HEK293 (cell line): ENCODE data around the gene USP3.

ENCODE experiments used
- CTCF ChIA-PET: fragments of 350-600 bp; formaldehyde crosslinking; extraction: SDS; loops from one replicate; lab custom pipeline; 2021; ENCODE audit warnings: antibody characterized with exemption; lab: Yijun Ruan, JAX
- POLR2A ChIA-PET: fragments of 300-600 bp; formaldehyde crosslinking; extraction: SDS; loops from one replicate; lab custom pipeline; 2020; ENCODE audit warnings: antibody characterized with exemption, inconsistent platforms; lab: Yijun Ruan, JAX
- H3K27ac ChIP-seq: fragments of 200-500 bp; sonication (Bioruptor generic); 2 replicates; pipeline ENCODE4 v1.5.1; 2014; ENCODE audit warnings: low read depth, low read length, control low read depth, inconsistent platforms; ENCODE audit errors: extremely low read depth
- H3K36me3 ChIP-seq, 2 experiments: fragments of 200-500 bp in 1 of 2; sonication (Bioruptor generic) in 1 of 2; 1 replicate in 1 of 2; 2 replicates in 1 of 2; pipeline ENCODE4 v1.5.1; 2014 to 2017; ENCODE audit warnings: inconsistent platforms in 2 of 2, low read length in 2 of 2; ENCODE audit not compliant: control insufficient read depth in 2 of 2, insufficient read depth in 1 of 2
- H3K4me1 ChIP-seq: fragments of 200-500 bp; sonication (Bioruptor generic); 2 replicates; pipeline ENCODE4 v1.5.1; 2014; ENCODE audit warnings: mild to moderate bottlenecking, low read length, inconsistent platforms; ENCODE audit not compliant: control insufficient read depth, insufficient read depth
- H3K4me3 ChIP-seq: 2 replicates; pipeline ENCODE4 v1.5.1; 2011; ENCODE audit warnings: low read depth, mild to moderate bottlenecking, control low read depth, low read length, moderate library complexity
- H3K9me3 ChIP-seq: fragments of 200-500 bp; sonication (Bioruptor generic); 2 replicates; pipeline ENCODE4 v1.5.1; 2014; ENCODE audit warnings: low read depth, low read length, inconsistent platforms; ENCODE audit not compliant: control insufficient read depth, insufficient read depth
- GLIS1 ChIP-seq: fragments of 450-650 bp; formaldehyde crosslinking; IDR thresholded peaks from 2 replicates; pipeline ENCODE4 v1.5.1; 2016; ENCODE audit warnings: missing biosample characterization, missing genetic modification characterization
- ZBTB20 ChIP-seq: fragments of 450-650 bp; formaldehyde crosslinking; IDR thresholded peaks from 2 replicates; pipeline ENCODE4 v1.5.1; 2016; ENCODE audit warnings: missing biosample characterization, missing genetic modification characterization
- ZFHX2 ChIP-seq: fragments of 450-650 bp; formaldehyde crosslinking; conservative IDR thresholded peaks from 2 replicates; pipeline ENCODE4 v1.5.1; 2016; ENCODE audit warnings: missing biosample characterization, missing genetic modification characterization
- ZNF112 ChIP-seq: fragments of 450-650 bp; formaldehyde crosslinking; IDR thresholded peaks from 2 replicates; pipeline ENCODE4 v1.5.0; 2017; ENCODE audit warnings: missing biosample characterization, missing genetic modification characterization
- ZNF174 ChIP-seq: fragments of 450-650 bp; formaldehyde crosslinking; IDR thresholded peaks from 2 replicates; pipeline ENCODE4 v1.5.0; 2017; ENCODE audit warnings: missing biosample characterization, mild to moderate bottlenecking, missing genetic modification characterization
- ZNF335 ChIP-seq: fragments of 450-650 bp; formaldehyde crosslinking; conservative IDR thresholded peaks from 2 replicates; pipeline ENCODE4 v1.5.1; 2016; ENCODE audit warnings: missing biosample characterization, missing genetic modification characterization
- ZNF341 ChIP-seq: fragments of 450-650 bp; formaldehyde crosslinking; IDR thresholded peaks from 2 replicates; pipeline ENCODE4; 2016; ENCODE audit warnings: low read depth, missing biosample characterization, missing genetic modification characterization
- ZNF366 ChIP-seq: fragments of 450-650 bp; formaldehyde crosslinking; conservative IDR thresholded peaks from 2 replicates; pipeline ENCODE4 v1.5.1; 2016; ENCODE audit warnings: missing biosample characterization, missing genetic modification characterization
- ZNF555 ChIP-seq: fragments of 450-650 bp; formaldehyde crosslinking; conservative IDR thresholded peaks from 2 replicates; pipeline ENCODE4 v1.5.1; 2017; ENCODE audit warnings: missing biosample characterization, mild to moderate bottlenecking, missing genetic modification characterization, inconsistent platforms
- ZNF571 ChIP-seq: fragments of 450-650 bp; formaldehyde crosslinking; IDR thresholded peaks from 2 replicates; pipeline ENCODE4 v1.5.0; 2017; ENCODE audit warnings: missing biosample characterization, missing genetic modification characterization
- ZNF585B ChIP-seq: fragments of 450-650 bp; formaldehyde crosslinking; IDR thresholded peaks from 2 replicates; pipeline ENCODE4 v1.5.1; 2016; ENCODE audit warnings: missing biosample characterization, missing genetic modification characterization
- ZNF777 ChIP-seq: fragments of 450-650 bp; formaldehyde crosslinking; IDR thresholded peaks from 2 replicates; pipeline ENCODE4 v1.5.1; 2017; ENCODE audit warnings: missing biosample characterization, missing genetic modification characterization, borderline replicate concordance
- ZNF791 ChIP-seq: fragments of 450-650 bp; formaldehyde crosslinking; IDR thresholded peaks from 2 replicates; pipeline ENCODE4 v1.5.1; 2016; ENCODE audit warnings: missing biosample characterization, missing genetic modification characterization
- ZNF843 ChIP-seq: fragments of 450-650 bp; formaldehyde crosslinking; IDR thresholded peaks from 2 replicates; pipeline ENCODE4 v1.5.1; 2016; ENCODE audit warnings: missing biosample characterization, missing genetic modification characterization
- ZSCAN23 ChIP-seq: fragments of 450-650 bp; formaldehyde crosslinking; IDR thresholded peaks from 2 replicates; pipeline ENCODE4 v1.5.1; 2016; ENCODE audit warnings: missing biosample characterization, missing genetic modification characterization
- TF ChIP-seq, protein P1 (sequence below): fragments of 450-650 bp; formaldehyde crosslinking; IDR thresholded peaks from 2 replicates; pipeline ENCODE4 v1.5.1; 2016; ENCODE audit warnings: missing biosample characterization, missing genetic modification characterization, low read depth
- TF ChIP-seq, protein P2 (sequence below): fragments of 450-650 bp; formaldehyde crosslinking; IDR thresholded peaks from 2 replicates; pipeline ENCODE4 v1.5.1; 2016; ENCODE audit warnings: missing biosample characterization, missing genetic modification characterization
- TF ChIP-seq, protein P3 (sequence below): fragments of 450-650 bp; formaldehyde crosslinking; IDR thresholded peaks from 2 replicates; pipeline ENCODE4 v1.5.1; 2016; ENCODE audit warnings: missing biosample characterization, missing genetic modification characterization
- TF ChIP-seq, protein P4 (sequence below): fragments of 450-650 bp; formaldehyde crosslinking; IDR thresholded peaks from 2 replicates; pipeline ENCODE4 v1.5.1; 2016; ENCODE audit warnings: missing biosample characterization, missing genetic modification characterization

Gene USP3

DNA sequence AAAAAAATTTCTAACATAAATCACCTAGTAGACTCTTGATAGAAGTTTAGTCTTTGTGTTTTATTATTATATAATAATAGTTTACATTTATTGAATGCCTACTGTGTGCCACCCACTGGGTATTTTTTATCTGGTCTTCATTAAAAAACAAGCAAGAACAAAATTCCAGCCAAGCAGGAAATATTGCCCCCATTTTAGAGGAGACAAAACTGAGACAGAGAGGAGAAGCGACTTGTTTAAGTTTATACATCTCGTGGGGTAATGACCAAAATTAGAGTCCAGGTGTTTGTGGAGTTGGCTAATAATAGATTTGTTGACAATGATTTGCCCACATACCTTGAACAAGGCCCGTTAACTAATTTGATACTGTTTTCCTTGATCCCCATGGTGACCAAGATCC is 59.7 kb downstream of the USP3 start:
- ChIA-PET POLR2A (no interaction called here), CTCF (interaction anchor here (0.7 kb wide), 1 partner anchor 410 kb away, joined by 3 read pairs; no protein-coding TSS in a partner anchor)
- TF ChIP-seq ZNF571 (tag by site-specific recombination), result no peak
- TF ChIP-seq ZNF555 (tag by site-specific recombination), result no peak
- no peak for TF ChIP-seq ZNF341 (tag by site-specific recombination)
- Histone ChIP-seq H3K27ac (no peak overlapping the region), H3K36me3 (peaks cover 4 to 38% of the 10 kb centered on the region in 2 experiments; a peak in 2 of 3 replicates), H3K4me3 (no peak overlapping the region), H3K9me3 (no peaks in the 10 kb centered on the region), H3K4me1 (no peaks in the 10 kb centered on the region)

DNA sequence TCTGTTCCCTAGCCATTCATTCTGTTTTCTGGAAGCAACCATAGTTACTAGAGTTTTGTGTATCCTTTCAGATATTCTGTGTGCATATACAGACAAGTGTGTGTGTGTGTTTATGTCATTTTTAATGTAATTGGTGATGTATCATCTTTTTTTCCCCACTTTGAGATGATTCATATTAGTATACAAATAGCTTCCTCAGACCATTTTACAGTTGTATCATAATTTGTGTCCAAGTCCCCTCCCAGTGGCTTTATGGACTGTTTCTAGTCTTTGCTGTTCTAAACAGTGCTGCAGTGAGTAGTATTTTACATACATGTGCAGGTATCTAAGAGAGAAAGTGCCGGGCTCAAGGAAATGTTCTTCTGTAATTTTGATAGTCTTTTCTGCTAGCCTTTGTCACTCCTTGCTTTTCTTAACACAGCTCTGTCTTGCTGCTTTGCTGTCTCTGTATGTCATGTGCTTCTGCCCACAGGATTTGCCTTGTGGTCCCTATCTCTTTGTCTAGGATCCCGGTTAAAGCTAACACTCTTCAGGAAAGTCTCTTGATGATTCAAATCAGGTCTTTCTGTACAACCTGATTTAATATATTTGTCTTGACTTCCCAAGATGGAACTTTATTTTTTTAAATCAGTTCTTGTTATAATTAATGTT is 61.3 kb downstream of the USP3 start:
- Histone ChIP-seq H3K4me3 (no peak overlapping the region), H3K27ac (no peak overlapping the region), H3K36me3 (peaks cover 4 to 42% of the 10 kb centered on the region in 2 experiments; a peak in 2 of 3 replicates), H3K9me3 (no peaks in the 10 kb centered on the region), H3K4me1 (no peaks in the 10 kb centered on the region)
- ChIA-PET POLR2A (no interaction called here), CTCF (no interaction called here)
- TF ChIP-seq, protein P1, sequence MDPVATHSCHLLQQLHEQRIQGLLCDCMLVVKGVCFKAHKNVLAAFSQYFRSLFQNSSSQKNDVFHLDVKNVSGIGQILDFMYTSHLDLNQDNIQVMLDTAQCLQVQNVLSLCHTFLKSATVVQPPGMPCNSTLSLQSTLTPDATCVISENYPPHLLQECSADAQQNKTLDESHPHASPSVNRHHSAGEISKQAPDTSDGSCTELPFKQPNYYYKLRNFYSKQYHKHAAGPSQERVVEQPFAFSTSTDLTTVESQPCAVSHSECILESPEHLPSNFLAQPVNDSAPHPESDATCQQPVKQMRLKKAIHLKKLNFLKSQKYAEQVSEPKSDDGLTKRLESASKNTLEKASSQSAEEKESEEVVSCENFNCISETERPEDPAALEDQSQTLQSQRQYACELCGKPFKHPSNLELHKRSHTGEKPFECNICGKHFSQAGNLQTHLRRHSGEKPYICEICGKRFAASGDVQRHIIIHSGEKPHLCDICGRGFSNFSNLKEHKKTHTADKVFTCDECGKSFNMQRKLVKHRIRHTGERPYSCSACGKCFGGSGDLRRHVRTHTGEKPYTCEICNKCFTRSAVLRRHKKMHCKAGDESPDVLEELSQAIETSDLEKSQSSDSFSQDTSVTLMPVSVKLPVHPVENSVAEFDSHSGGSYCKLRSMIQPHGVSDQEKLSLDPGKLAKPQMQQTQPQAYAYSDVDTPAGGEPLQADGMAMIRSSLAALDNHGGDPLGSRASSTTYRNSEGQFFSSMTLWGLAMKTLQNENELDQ, result no peak
- TF ChIP-seq ZBTB20 (tag by site-specific recombination) (no peak), ZNF777 (tag by site-specific recombination) (no peak), ZFHX2 (tag by site-specific recombination) (no peak), ZNF112 (no peak), ZNF843 (tag by site-specific recombination) (no peak), ZNF791 (tag by site-specific recombination) (no peak), ZNF366 (tag by site-specific recombination) (no peak), ZSCAN23 (tag by site-specific recombination) (no peak)
- TF ChIP-seq, protein P2, sequence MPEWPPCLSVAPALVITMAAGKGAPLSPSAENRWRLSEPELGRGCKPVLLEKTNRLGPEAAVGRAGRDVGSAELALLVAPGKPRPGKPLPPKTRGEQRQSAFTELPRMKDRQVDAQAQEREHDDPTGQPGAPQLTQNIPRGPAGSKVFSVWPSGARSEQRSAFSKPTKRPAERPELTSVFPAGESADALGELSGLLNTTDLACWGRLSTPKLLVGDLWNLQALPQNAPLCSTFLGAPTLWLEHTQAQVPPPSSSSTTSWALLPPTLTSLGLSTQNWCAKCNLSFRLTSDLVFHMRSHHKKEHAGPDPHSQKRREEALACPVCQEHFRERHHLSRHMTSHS, result no peak

DNA sequence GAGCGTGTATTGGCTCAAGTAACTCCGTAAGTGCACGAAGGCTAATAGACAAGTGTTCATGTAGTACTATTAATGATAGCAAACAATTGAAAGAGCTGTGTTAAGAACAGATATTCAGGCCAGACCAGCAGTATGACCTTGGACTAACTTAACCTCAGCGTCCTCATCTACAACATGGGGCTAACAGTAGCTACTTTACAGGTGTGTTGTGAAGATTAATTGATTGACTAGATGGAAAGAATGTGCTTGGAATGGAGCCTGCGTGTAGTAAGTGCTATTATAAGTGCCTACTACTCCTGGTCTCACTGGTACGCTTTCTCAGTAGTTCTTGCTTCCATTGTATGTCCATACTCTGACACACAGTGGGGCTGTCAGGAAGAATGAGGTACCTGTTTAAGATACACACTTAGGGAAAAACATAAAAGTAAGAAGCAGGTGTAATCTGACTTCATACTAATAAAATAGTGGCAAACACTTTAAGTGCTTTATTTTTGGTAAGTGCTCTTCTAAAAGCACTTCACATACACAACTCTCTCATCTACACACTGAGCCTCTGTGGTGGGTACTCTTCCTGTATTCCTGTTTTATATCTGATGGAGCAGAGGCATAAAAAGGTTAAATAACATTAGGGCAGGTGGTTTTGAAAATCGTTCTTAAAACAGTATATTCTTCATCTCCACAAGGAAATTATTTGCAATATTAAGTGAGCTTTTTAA is 68.5 kb downstream of the USP3 start:
- CTCF ChIA-PET, result interaction anchor here (0.5 to 1.1 kb wide), 2 partner anchors 106 to 317 kb away, joined by 3 to 5 read pairs; no protein-coding TSS in a partner anchor
- H3K4me1 ChIP-seq, result peaks cover 9% of the 10 kb centered on the region; the same call in 1 of the 2 replicates
- H3K27ac ChIP-seq, result no peak overlapping the region
- H3K9me3 ChIP-seq, result no peaks in the 10 kb centered on the region
- no peak overlapping the region for H3K4me3 ChIP-seq
- H3K36me3 ChIP-seq, result peaks cover 0 to 43% of the 10 kb centered on the region in 2 experiments; a peak in 2 of 3 replicates
- POLR2A ChIA-PET, result no interaction called here
- TF ChIP-seq ZNF585B (tag by site-specific recombination), result no peak
- TF ChIP-seq, protein P3, sequence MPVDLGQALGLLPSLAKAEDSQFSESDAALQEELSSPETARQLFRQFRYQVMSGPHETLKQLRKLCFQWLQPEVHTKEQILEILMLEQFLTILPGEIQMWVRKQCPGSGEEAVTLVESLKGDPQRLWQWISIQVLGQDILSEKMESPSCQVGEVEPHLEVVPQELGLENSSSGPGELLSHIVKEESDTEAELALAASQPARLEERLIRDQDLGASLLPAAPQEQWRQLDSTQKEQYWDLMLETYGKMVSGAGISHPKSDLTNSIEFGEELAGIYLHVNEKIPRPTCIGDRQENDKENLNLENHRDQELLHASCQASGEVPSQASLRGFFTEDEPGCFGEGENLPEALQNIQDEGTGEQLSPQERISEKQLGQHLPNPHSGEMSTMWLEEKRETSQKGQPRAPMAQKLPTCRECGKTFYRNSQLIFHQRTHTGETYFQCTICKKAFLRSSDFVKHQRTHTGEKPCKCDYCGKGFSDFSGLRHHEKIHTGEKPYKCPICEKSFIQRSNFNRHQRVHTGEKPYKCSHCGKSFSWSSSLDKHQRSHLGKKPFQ, result no peak
- TF ChIP-seq ZNF335 (tag by site-specific recombination), result no peak
- no peak for TF ChIP-seq GLIS1
- TF ChIP-seq, protein P1, result no peak
- TF ChIP-seq ZNF174, result no peak
- TF ChIP-seq ZFHX2 (tag by site-specific recombination), result no peak
- TF ChIP-seq ZNF843 (tag by site-specific recombination), result no peak
- TF ChIP-seq, protein P4, sequence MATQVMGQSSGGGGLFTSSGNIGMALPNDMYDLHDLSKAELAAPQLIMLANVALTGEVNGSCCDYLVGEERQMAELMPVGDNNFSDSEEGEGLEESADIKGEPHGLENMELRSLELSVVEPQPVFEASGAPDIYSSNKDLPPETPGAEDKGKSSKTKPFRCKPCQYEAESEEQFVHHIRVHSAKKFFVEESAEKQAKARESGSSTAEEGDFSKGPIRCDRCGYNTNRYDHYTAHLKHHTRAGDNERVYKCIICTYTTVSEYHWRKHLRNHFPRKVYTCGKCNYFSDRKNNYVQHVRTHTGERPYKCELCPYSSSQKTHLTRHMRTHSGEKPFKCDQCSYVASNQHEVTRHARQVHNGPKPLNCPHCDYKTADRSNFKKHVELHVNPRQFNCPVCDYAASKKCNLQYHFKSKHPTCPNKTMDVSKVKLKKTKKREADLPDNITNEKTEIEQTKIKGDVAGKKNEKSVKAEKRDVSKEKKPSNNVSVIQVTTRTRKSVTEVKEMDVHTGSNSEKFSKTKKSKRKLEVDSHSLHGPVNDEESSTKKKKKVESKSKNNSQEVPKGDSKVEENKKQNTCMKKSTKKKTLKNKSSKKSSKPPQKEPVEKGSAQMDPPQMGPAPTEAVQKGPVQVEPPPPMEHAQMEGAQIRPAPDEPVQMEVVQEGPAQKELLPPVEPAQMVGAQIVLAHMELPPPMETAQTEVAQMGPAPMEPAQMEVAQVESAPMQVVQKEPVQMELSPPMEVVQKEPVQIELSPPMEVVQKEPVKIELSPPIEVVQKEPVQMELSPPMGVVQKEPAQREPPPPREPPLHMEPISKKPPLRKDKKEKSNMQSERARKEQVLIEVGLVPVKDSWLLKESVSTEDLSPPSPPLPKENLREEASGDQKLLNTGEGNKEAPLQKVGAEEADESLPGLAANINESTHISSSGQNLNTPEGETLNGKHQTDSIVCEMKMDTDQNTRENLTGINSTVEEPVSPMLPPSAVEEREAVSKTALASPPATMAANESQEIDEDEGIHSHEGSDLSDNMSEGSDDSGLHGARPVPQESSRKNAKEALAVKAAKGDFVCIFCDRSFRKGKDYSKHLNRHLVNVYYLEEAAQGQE (tag by site-specific recombination), result no peak
